ACHN (cell line): ENCODE data around the gene IGFL1.
"Not testable (repeated sequence)": the region's sequence is repeated elsewhere in the genome, so short reads cannot be mapped to it uniquely, and the experiment has no call there.

Experiments used
- DNase-seq: peaks from one replicate; pipeline ENCODE4 v3.0.0-alpha.2; 2015
- in situ Hi-C: cut with HindIII; loops from 2 replicates; pipeline ENCODE4 v1.10.0; 2017; ENCODE audit warnings: low sequenced_read_pairs, low pct_ligation_motif_present, low pct_unique_long_range_greater_than_20kb

Gene IGFL1

DNA sequence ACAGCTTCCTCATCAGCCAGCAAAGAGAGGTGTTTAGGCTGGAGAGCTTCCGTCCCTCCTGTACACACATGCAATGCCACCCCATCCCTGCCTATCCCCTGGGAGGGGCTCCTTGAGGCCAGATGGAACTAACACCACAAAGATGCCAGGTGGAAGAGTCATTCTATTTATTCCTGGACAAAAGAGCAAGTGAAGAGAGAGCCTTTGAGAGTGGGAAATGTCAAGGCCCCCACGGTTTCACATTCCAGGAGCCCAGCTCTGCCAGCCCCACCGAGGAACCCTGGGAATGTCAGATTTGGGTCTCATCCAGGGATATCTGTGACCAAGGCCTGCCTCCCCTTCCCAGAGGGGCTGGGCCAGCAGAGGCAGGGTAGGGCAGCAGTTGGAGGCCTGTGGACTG is 30.8 kb upstream of the IGFL1 start:
- in situ Hi-C loops = no loop called here
- DNase-seq = no peak

DNA sequence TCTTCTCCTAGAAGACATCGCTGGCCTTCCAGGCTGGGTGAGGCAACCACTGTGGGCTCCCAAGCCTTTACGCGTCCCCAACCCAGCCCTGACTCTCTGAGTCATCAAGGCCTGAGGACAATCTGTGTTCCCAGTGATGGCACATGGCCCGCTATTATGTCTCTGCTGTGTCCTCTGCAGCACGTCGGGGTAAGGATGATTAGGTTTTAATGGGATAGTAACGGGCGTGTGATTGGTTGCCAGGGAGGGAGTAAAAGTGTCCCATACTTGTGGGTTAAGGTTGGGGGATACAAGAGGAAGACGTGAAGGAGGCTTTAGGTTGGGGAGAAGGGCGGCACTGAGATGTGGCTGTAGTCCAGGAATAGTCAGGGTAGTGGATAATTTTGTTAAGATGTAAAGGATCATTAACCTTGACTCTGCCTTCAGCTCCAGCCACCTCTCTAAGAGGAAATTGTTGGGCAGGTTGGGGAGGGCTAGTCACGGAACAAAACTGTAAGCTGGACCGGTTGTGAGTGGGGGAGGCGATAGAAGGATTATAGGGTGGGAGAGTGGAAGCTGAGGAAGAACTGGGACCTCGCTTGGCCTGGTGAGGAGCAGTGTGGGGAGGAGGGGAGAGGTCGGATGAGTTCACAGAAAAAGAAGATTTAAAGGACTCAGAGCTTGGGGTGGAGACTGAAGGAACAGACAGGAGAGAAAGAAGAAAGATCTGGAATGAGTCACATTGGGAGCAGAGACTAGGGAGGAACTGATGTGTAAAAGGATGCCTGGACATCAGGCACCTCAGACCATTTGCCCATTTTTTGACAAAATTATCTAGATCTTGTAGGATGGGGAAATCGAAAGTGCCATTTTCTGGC is 27.9 kb upstream of the IGFL1 start:
- in situ Hi-C loops = no loop called here
- DNase-seq = no peak

DNA sequence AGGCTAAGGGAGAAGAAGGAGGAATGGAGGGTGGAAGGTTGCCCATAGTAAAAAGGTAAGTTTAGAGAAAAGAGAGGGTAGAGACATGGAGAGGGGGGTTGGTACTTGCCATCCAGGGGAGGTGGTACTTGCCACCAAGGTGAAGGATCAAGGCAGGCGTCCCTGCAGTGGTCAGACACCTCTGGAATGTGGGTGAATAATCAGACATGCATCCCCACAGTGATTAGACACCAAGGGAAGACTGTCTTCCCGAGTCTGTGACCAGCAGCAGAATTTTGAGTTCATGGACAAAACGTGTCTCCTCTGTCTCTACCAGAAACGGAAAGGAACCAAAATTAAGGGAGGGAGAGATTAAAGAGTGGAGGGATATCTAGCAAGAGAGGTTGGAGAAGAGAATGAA is 27.1 kb upstream of the IGFL1 start:
- DNase-seq = no peak
- in situ Hi-C loops = no loop called here

GRCh38 chr19:46202872-46203860 is 26.4 kb upstream of the IGFL1 start:
- no peak for DNase-seq
- in situ Hi-C loops = no loop called here

DNA sequence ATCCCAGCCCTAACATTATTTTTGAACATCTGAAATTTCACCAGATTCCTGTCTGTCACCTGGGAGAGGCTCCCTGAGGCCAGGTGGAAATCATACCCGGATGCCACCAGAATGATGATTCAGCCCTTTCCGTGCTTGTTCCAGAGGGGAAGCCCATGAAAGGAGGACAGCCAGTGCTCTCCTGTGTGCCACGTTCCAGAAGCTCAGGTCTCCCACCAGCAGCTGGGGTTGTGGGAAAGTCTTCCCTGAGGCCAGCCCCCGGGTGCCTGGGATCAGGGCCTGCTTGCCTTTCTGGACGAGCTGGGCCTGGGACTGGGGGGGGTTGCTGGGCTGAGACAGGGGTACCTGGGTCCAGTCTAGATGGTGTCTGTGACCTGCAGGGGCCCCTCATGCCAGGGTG is 25.5 kb upstream of the IGFL1 start:
- no peak for DNase-seq
- in situ Hi-C loops = no loop called here

- in situ Hi-C loops = no loop called here
- no peak for DNase-seq
These were observed 24.2 kb upstream of the IGFL1 start for GRCh38 chr19:46205183-46205984.

GRCh38 chr19:46206176-46206575 is 23.4 kb upstream of the IGFL1 start:
- no peak for DNase-seq
- in situ Hi-C loops = no loop called here

GRCh38 chr19:46206682-46207081 is 22.9 kb upstream of the IGFL1 start:
- in situ Hi-C loops = no loop called here

DNA sequence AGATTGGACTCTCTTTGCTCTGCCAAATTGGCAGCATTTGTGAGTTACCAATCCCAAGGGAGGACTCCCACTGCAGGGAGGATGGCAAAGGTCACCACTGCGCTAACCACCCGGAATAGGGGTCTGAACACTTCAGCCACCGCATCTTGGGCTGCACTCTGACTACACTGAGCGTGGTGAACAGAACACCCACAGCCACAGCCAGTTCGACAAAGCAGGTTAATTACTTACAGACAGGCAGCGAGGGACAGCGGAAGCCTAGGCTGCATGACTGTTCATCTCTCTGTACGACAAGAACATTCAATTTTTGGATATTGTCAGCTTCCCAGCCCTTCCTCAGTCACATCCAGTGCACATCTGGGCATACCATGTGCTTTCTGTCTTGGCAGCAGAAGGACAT is 21.7 kb upstream of the IGFL1 start:
- DNase-seq, in situ Hi-C loops: not testable (repeated sequence)

More at GRCh38 chr19:46206682-46207081, 22.9 kb upstream of the IGFL1 start:
- DNase-seq = no peak

GRCh38 chr19:46209051-46209450 is 20.5 kb upstream of the IGFL1 start:
- DNase-seq = no peak

DNA sequence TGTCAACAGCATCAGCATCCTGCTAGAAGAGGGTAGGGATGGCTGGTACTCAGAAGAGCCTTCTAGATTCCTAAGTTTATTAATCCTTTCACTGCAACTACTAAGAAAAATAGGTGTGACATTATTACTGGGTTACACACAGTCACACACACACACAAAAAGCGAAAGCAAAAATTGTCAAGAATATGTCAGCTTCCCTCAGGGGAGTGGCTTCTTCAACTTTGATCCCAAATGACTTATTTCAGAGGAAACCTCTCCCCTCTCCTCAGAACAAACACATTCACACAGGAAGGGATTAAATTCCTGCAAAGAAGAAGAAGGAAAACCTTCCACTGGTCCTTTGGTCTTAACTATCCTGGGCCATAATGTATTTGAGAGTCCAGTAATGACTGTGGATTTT is 20.1 kb upstream of the IGFL1 start:
- DNase-seq = no peak
- in situ Hi-C loops = no loop called here

More at GRCh38 chr19:46209051-46209450, 20.5 kb upstream of the IGFL1 start:
- in situ Hi-C loops = no loop called here

DNA sequence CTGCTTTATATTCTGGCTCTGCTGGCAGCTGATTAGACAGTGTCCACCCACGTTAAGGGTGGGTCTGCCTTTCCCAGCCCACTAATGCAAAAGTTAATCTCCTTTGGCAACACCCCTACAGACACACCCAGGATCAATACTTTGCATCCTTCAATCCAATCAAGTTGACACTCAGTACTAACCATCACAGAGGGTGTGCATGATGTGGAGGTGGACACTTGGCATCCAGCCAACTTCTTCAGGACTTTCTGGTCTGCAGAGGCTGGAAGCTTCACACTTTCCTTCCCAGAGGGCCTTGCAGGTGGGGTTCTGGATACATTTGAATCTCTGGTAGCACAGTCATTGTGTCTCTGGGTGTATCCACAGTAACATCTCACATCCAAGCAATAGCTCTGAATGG is 18.9 kb upstream of the IGFL1 start:
- in situ Hi-C loops = no loop called here
- DNase-seq = no peak

DNA sequence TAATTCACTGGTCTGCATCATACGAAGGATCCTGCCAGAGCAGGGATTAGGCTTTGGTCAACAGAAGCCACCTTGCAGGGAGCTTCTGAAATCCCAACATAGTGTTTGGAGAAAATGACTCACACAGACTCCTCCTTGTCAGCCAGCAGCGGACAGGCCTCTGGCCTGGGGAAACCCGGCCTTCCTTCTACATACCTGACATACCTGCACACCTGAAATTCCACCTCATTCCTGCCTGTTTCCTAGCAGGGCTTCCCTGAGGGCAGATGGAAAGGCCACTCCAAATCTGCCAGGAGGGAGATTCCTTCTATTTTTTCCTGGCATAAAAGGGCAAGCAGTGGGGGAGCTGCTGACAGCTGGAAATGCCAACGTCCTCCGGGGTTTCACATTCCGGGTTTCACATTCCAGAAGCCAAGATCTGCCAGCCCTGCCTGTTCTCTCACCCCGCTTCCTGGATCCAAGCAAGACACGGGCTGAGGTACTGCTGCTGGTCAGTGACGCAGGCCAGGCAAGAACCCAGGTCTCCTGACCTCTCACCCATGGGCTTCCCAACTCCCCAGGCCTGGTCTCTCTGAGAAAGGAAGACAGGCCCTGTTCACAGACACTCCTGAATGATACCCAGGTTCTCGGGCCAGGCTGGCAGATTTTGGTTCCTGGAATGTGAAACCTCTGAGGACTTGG is 18.2 kb upstream of the IGFL1 start:
- in situ Hi-C loops = no loop called here
- DNase-seq = peak; percentile 58

GRCh38 chr19:46212592-46212991 is 16.9 kb upstream of the IGFL1 start:
- in situ Hi-C loops = not testable (repeated sequence)

DNA sequence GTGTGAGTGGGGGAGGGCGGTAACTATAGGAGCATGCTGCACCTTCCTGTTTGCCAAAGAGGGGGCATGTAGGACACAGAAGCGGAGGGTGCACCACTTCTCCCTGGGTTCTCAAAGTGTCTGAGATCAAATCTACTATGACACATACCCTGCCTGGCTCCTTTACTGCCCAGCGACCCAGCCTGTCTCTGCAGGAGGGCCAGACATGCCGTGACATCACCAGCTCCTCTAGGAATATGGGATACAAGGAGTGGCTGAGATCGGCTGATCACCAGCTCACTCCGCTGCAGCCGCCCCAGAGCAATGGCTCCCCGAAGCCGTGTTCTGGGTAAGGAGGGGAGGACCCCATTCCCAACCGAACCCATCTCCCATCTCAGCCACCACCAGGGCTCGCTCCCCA is 16.4 kb upstream of the IGFL1 start:
- no peak for DNase-seq
- in situ Hi-C loops = no loop called here

More at GRCh38 chr19:46212592-46212991, 16.9 kb upstream of the IGFL1 start:
- not testable (repeated sequence) for DNase-seq

DNA sequence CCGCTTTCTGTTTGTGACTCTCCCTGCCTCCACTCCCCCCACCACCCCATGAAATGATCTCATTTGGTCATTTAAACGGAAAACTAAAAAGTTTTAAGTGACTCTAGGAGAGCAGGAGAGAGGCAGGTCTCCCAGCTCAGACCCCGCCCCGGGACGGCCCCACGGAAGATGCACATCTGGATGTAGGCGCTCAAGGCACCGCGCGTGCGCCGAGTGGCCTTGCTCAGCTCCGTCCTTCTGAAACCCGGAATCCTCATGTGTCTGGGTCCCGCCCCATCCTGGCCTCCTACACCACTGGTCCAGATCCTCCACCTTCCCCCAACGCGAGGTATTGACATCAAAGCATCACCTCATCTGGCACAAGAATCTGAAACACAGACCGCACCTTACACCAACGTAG is 15.7 kb upstream of the IGFL1 start:
- in situ Hi-C loops = no loop called here
- no peak for DNase-seq

DNA sequence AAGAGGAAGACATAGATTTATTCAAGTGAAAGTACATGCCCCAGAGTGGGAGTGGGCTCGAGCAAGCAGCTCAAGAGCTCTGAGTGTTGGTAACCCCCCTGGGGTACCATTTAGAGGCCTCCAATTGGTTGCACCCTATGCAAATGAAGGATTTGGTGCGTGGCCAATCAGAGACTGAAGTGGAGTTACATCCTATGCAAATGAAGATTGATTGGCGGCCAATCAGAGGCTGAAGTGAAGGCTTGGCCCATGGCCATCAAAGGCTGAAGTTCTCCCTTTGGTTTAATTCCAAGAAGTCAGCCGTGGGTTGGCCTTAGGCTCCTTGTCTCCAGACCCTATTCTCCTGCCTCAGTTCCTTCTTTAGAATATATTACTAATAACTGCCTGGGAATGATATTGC is 12.9 kb upstream of the IGFL1 start:
- no peak for DNase-seq
- in situ Hi-C loops = no loop called here

- in situ Hi-C loops = no loop called here
- no peak for DNase-seq
These were observed 12.1 kb upstream of the IGFL1 start for GRCh38 chr19:46217476-46217875.
